ENCODE results near the gene BABAM2.

Gene BABAM2

GRCh38 chr2:27993402-27993787 is 102.9 kb downstream of the BABAM2 start:
- TF ChIP-seq BCL11B (tag by site-specific recombination; IDR thresholded peaks at IDR 0.05; ENCODE audit: low read depth) = no peak
- no peak for TF ChIP-seq ZNF394 (tag by site-specific recombination; IDR thresholded peaks at IDR 0.05; ENCODE audit: borderline replicate concordance)
- TF ChIP-seq SALL2 (tag by site-specific recombination; IDR thresholded peaks at IDR 0.05; ENCODE audit: borderline replicate concordance) = no peak
- no peak for TF ChIP-seq ZNF660 (tag by site-specific recombination; IDR thresholded peaks at IDR 0.05)
- no peak for TF ChIP-seq ZNF211 (tag by site-specific recombination; IDR thresholded peaks at IDR 0.05; ENCODE audit: low read depth)
- TF ChIP-seq REPIN1 (tag by site-specific recombination; IDR thresholded peaks at IDR 0.05; ENCODE audit: low read depth) = no peak
- ChIA-PET POLR2A (no interaction called here), CTCF (no interaction called here)
- Histone ChIP-seq H3K4me3 (ENCODE audit: low read depth, low read length) (no peak overlapping the region), H3K9me3 (ENCODE audit: control insufficient read depth, insufficient read depth, low read depth, low read length) (no peaks in the 10 kb centered on the region), H3K27ac (ENCODE audit: extremely low read depth, low read depth, low read length) (no peak overlapping the region), H3K36me3 (ENCODE audit: control insufficient read depth in 2 of 2, insufficient read depth in 1 of 2, low read length in 2 of 2) (no peaks in the 10 kb centered on the region), H3K4me1 (ENCODE audit: control insufficient read depth, insufficient read depth, low read length) (no peaks in the 10 kb centered on the region)

- Histone ChIP-seq H3K4me3 (ENCODE audit: low read depth, low read length) (no peak overlapping the region), H3K9me3 (ENCODE audit: control insufficient read depth, insufficient read depth, low read depth, low read length) (no peaks in the 10 kb centered on the region), H3K4me1 (ENCODE audit: control insufficient read depth, insufficient read depth, low read length) (no peaks in the 10 kb centered on the region), H3K36me3 (ENCODE audit: control insufficient read depth in 2 of 2, insufficient read depth in 1 of 2, low read length in 2 of 2) (no peaks in the 10 kb centered on the region), H3K27ac (ENCODE audit: extremely low read depth, low read depth, low read length) (no peak overlapping the region)
- ChIA-PET CTCF (no interaction called here), POLR2A (no interaction called here)
- TF ChIP-seq ATF2 (tag by site-specific recombination; IDR thresholded peaks at IDR 0.05; ENCODE audit: low read depth) (peak; percentile 73), ZNF549 (tag by site-specific recombination; IDR thresholded peaks at IDR 0.05) (no peak), ZNF701 (tag by site-specific recombination; IDR thresholded peaks at IDR 0.05) (no peak), KLF10 (tag by site-specific recombination; IDR thresholded peaks at IDR 0.05) (no peak), YY2 (tag by site-specific recombination; IDR thresholded peaks at IDR 0.05) (no peak)
Measured at GRCh38 chr2:27993950-27994728, 103.6 kb downstream of the BABAM2 start.

GRCh38 chr2:27996156-27996922 is 105.8 kb downstream of the BABAM2 start:
- Histone ChIP-seq H3K4me1 (ENCODE audit: control insufficient read depth, insufficient read depth, low read length) (no peaks in the 10 kb centered on the region), H3K4me3 (ENCODE audit: low read depth, low read length) (no peak overlapping the region), H3K9me3 (ENCODE audit: control insufficient read depth, insufficient read depth, low read depth, low read length) (no peaks in the 10 kb centered on the region), H3K27ac (ENCODE audit: extremely low read depth, low read depth, low read length) (no peak overlapping the region), H3K36me3 (ENCODE audit: control insufficient read depth in 2 of 2, insufficient read depth in 1 of 2, low read length in 2 of 2) (no peaks in the 10 kb centered on the region)
- POLR2A ChIA-PET = no interaction called here
- CTCF ChIA-PET = interaction anchor here (0.7 kb wide), 1 partner anchor 344 kb away, joined by 3 read pairs; no protein-coding TSS in a partner anchor
- TF ChIP-seq ZNF558 (tag by site-specific recombination; IDR thresholded peaks at IDR 0.05) = no peak
- no peak for TF ChIP-seq ZNF335 (tag by site-specific recombination; conservative IDR thresholded peaks at IDR 0.05)
- no peak for TF ChIP-seq ZFP37 (tag by site-specific recombination; IDR thresholded peaks at IDR 0.05)
- no peak for TF ChIP-seq ZNF791 (tag by site-specific recombination; IDR thresholded peaks at IDR 0.05)
- TF ChIP-seq ZXDB (tag by site-specific recombination; IDR thresholded peaks at IDR 0.05) = no peak
- TF ChIP-seq ZNF529 (tag by site-specific recombination; IDR thresholded peaks at IDR 0.05; ENCODE audit: insufficient replicate concordance) = no peak
- TF ChIP-seq ZNF776 (tag by site-specific recombination; IDR thresholded peaks at IDR 0.05; ENCODE audit: borderline replicate concordance) = no peak
- TF ChIP-seq ZNF10 (tag by site-specific recombination; IDR thresholded peaks at IDR 0.05) = no peak
- TF ChIP-seq HOXA7 (CRISPR knock-in tag; IDR thresholded peaks at IDR 0.05; ENCODE audit: borderline replicate concordance) = no peak
- TF ChIP-seq GLI4 (tag by site-specific recombination; IDR thresholded peaks at IDR 0.05) = no peak
- no peak for TF ChIP-seq ZFHX2 (tag by site-specific recombination; conservative IDR thresholded peaks at IDR 0.05)
- no peak for TF ChIP-seq PATZ1 (tag by site-specific recombination; IDR thresholded peaks at IDR 0.05)
- TF ChIP-seq ZNF449 (tag by site-specific recombination; IDR thresholded peaks at IDR 0.05) = no peak
- no peak for TF ChIP-seq ZNF664 (tag by site-specific recombination; IDR thresholded peaks at IDR 0.05)
